Retinal pigment epithelial cell (primary cell): ENCODE data around the gene SDE2.
"Not testable (repeated sequence)": the region's sequence is repeated elsewhere in the genome, so short reads cannot be mapped to it uniquely, and the experiment has no call there.

Experiments
- DNase-seq: peaks from one replicate; pipeline ENCODE4 v3.0.0-alpha.2; 2010; ENCODE audit warnings: low read depth
- H3K4me3 ChIP-seq: 2 replicates; pipeline ENCODE4 v1.5.1; 2011; ENCODE audit warnings: mild to moderate bottlenecking, low read length, control low read depth, moderate library complexity
- CTCF ChIP-seq: conservative IDR thresholded peaks from 2 replicates; pipeline ENCODE4 v1.5.1; 2011; ENCODE audit warnings: low read depth, low read length, control low read depth, inconsistent platforms

SDE2 gene

GRCh38 chr1:226006686-226007085, 7.5 kb upstream of the SDE2 start:
- no peak overlapping the region for H3K4me3 ChIP-seq
- DNase-seq = no peak
- no peak for TF ChIP-seq CTCF

- no peak for TF ChIP-seq CTCF
- no peak for DNase-seq
- H3K4me3 ChIP-seq = no peak overlapping the region
Observed at GRCh38 chr1:226004396-226004795, 5.3 kb upstream of the SDE2 start.

GRCh38 chr1:226003502-226004170, 4.5 kb upstream of the SDE2 start:
- H3K4me3 ChIP-seq = no peak overlapping the region
- TF ChIP-seq CTCF = no peak
- DNase-seq = no peak

- TF ChIP-seq CTCF = no peak
- DNase-seq = no peak
- no peak overlapping the region for H3K4me3 ChIP-seq
Observed at GRCh38 chr1:226002667-226003501, 3.7 kb upstream of the SDE2 start.

- no peak for TF ChIP-seq CTCF
- no peak for DNase-seq
- no peak overlapping the region for H3K4me3 ChIP-seq
Observed at GRCh38 chr1:226001963-226002666, 3.0 kb upstream of the SDE2 start.

GRCh38 chr1:226001088-226001487, 1.9 kb upstream of the SDE2 start:
- no peak for DNase-seq
- no peak for TF ChIP-seq CTCF
- H3K4me3 ChIP-seq = no peak overlapping the region

- DNase-seq, H3K4me3 ChIP-seq: not testable (repeated sequence)
Observed at GRCh38 chr1:226000493-226001081, 1.4 kb upstream of the SDE2 start.
